Measurements from ENCODE around the gene NOTCH1. TPM values are rescaled to one million over a fixed set of nuclear protein-coding genes. Genes with fewer than 3 reads are reported as not detected.
A peak's percentile ranks its signal among the peaks of the same experiment; 100 is the strongest.

NOTCH1 gene
- total RNA-seq, 1 experiment from 2014 or later: 95.6 TPM

- TF ChIP-seq GRHL2 (CRISPR knock-in tag; IDR thresholded peaks at IDR 0.05; ENCODE audit: insufficient replicate concordance, severe bottlenecking) (no peak), CREB1 (CRISPR knock-in tag; IDR thresholded peaks at IDR 0.05) (no peak), MAX (CRISPR knock-in tag; IDR thresholded peaks at IDR 0.05) (no peak), ZSCAN18 (CRISPR knock-in tag; IDR thresholded peaks at IDR 0.05) (no peak), ZNF138 (CRISPR knock-in tag; conservative IDR thresholded peaks at IDR 0.05) (no peak), NFATC4 (CRISPR knock-in tag; IDR thresholded peaks at IDR 0.05) (no peak), TEAD1 (CRISPR knock-in tag; IDR thresholded peaks at IDR 0.05) (no peak), KAT7 (CRISPR knock-in tag; IDR thresholded peaks at IDR 0.05; ENCODE audit: borderline replicate concordance) (no peak), NFE2L1 (CRISPR knock-in tag; IDR thresholded peaks at IDR 0.05) (no peak), ATF1 (CRISPR knock-in tag; IDR thresholded peaks at IDR 0.05) (no peak)
Observed at GRCh38 chr9:136556166-136556565, 10.3 kb upstream of the NOTCH1 start (continued).

- ChIA-PET POLR2A (interaction anchor here (1.6 kb wide), 1 partner anchor 16 kb away, joined by 3 read pairs; no protein-coding TSS in a partner anchor), CTCF (interaction anchor here (1.1 to 1.6 kb wide), 4 partner anchors 24 to 117 kb away, joined by 3 to 4 read pairs (median 4); no protein-coding TSS in a partner anchor)
- peaks cover 27% of the 10 kb centered on the region for H3K27me3 Mint-ChIP-seq (ENCODE audit: low read depth)
- H3K9me3 Mint-ChIP-seq: peaks cover 16% of the 10 kb centered on the region
- no peak for DNase-seq (ENCODE audit: low spot score)
- H3K36me3 Mint-ChIP-seq: peaks cover 15% of the 10 kb centered on the region
- no peak overlapping the region for H3K4me3 Mint-ChIP-seq
- peak overlapping the region; percentile 92 for H3K27ac Mint-ChIP-seq
- H3K4me1 Mint-ChIP-seq: peaks cover 45% of the 10 kb centered on the region
- no peak for ATAC-seq
- TF ChIP-seq MXD4 (CRISPR knock-in tag; IDR thresholded peaks at IDR 0.05; ENCODE audit: borderline replicate concordance) (no peak), TP53 (CRISPR knock-in tag; IDR thresholded peaks at IDR 0.05) (no peak), ZNF416 (CRISPR knock-in tag; IDR thresholded peaks at IDR 0.05) (no peak), ATF2 (CRISPR knock-in tag; IDR thresholded peaks at IDR 0.05; ENCODE audit: borderline replicate concordance, low read depth) (no peak), CTCF (IDR thresholded peaks at IDR 0.05) (no peak), TEAD4 (CRISPR knock-in tag; IDR thresholded peaks at IDR 0.05) (no peak), NR1H2 (CRISPR knock-in tag; IDR thresholded peaks at IDR 0.05) (no peak), ZNF396 (CRISPR knock-in tag; IDR thresholded peaks at IDR 0.05; ENCODE audit: borderline replicate concordance) (no peak), SP1 (CRISPR knock-in tag; conservative IDR thresholded peaks at IDR 0.05) (no peak), ELF4 (CRISPR knock-in tag; IDR thresholded peaks at IDR 0.05; ENCODE audit: low read depth) (no peak), USF2 (CRISPR knock-in tag; IDR thresholded peaks at IDR 0.05) (no peak), E2F4 (CRISPR knock-in tag; IDR thresholded peaks at IDR 0.05; ENCODE audit: borderline replicate concordance, low read depth) (no peak), MLX (CRISPR knock-in tag; IDR thresholded peaks at IDR 0.05) (no peak), ERG (CRISPR knock-in tag; IDR thresholded peaks at IDR 0.05) (no peak), CBFB (CRISPR knock-in tag; IDR thresholded peaks at IDR 0.05; ENCODE audit: low read depth) (no peak)
Observed at GRCh38 chr9:136554870-136555269, 9.0 kb upstream of the NOTCH1 start.

All from WTC11 (cell line).